ENCODE measurements around the gene PPP4R2. TPM values are rescaled to one million over a fixed set of nuclear protein-coding genes. Genes with fewer than 3 reads are reported as not detected.

PPP4R2 gene
- total and polyA plus RNA-seq, 9 of the 15 experiments (the other 6 are each of a cell fraction or from before 2014, with no cell fraction given), result 11.0 to 49.6 (median 31.6) TPM

DNA sequence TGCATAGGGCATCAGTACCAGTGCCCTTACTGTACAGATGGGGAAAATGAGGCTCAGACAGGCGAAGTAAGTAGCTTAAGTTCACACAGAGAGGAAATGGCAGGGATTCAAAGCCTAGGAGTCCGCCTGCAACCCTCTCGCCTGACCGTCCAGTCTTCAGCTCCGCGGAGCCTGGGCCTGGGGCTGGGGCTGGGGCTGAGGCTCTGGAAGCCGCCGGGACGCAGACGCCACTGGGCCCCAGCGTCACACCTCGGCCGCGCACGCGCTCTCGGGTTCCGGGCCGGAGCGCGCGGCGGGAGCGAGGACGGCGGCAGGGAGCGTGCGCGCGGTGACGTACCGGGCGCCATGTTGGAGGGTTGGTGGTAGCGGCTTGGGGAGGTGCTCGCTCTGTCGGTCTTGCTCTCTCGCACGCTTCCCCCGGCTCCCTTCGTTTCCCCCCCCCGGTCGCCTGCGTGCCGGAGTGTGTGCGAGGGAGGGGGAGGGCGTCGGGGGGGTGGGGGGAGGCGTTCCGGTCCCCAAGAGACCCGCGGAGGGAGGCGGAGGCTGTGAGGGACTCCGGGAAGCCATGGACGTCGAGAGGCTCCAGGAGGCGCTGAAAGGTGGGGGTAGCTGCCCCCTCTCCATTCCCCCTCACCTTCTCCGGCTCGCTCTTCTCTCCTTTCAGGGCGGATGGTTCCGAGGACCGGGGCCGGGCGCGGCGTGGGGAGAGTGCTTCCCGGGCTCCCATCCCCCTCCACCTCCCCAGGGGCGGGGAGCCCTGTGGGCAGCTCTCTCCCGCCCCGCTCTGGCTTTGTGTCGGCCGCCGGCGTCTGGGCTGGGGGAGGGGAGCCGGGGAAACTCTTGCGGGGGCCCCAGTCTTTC is at the start of gene PPP4R2 (continued):
- TF ChIP-seq ZBTB7A (IDR thresholded peaks at IDR 0.05; ENCODE audit: borderline replicate concordance, control insufficient read depth, low read depth, low read length) (peak; percentile 25; the same call in 1 of the 2 replicates), BMI1 (IDR thresholded peaks at IDR 0.05; ENCODE audit: low read length) (no peak), PRPF4 (IDR thresholded peaks at IDR 0.05; ENCODE audit: insufficient read depth, low read depth, low read length, poor library complexity, severe bottlenecking) (peak; percentile 87), NR2C1 (IDR thresholded peaks at IDR 0.05) (no peak), NR2C1 (tag; IDR thresholded peaks at IDR 0.05) (no peak), ILF3 (IDR thresholded peaks at IDR 0.05; ENCODE audit: borderline replicate concordance) (no peak), EP300 (IDR thresholded peaks at IDR 0.05; ENCODE audit: low read length) (no peak), KLF16 (IDR thresholded peaks at IDR 0.05) (no peak), PTRF (tag; IDR thresholded peaks at IDR 0.05) (no peak), HMG20A (CRISPR knock-in tag; conservative IDR thresholded peaks at IDR 0.05) (no peak), GABPB1 (CRISPR knock-in tag; IDR thresholded peaks at IDR 0.05) (no peak), RAD21 (CRISPR knock-in tag; conservative IDR thresholded peaks at IDR 0.05 in 1 of 2, IDR thresholded peaks at IDR 0.05 in 1 of 2) (no peak)
- TF ChIP-seq, protein P1, sequence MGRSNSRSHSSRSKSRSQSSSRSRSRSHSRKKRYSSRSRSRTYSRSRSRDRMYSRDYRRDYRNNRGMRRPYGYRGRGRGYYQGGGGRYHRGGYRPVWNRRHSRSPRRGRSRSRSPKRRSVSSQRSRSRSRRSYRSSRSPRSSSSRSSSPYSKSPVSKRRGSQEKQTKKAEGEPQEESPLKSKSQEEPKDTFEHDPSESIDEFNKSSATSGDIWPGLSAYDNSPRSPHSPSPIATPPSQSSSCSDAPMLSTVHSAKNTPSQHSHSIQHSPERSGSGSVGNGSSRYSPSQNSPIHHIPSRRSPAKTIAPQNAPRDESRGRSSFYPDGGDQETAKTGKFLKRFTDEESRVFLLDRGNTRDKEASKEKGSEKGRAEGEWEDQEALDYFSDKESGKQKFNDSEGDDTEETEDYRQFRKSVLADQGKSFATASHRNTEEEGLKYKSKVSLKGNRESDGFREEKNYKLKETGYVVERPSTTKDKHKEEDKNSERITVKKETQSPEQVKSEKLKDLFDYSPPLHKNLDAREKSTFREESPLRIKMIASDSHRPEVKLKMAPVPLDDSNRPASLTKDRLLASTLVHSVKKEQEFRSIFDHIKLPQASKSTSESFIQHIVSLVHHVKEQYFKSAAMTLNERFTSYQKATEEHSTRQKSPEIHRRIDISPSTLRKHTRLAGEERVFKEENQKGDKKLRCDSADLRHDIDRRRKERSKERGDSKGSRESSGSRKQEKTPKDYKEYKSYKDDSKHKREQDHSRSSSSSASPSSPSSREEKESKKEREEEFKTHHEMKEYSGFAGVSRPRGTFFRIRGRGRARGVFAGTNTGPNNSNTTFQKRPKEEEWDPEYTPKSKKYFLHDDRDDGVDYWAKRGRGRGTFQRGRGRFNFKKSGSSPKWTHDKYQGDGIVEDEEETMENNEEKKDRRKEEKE (IDR thresholded peaks at IDR 0.05; ENCODE audit: borderline replicate concordance in 1 of 2, control insufficient read depth in 1 of 2, low read depth in 2 of 2, low read length in 1 of 2), result no peak
- TF ChIP-seq, protein P2, sequence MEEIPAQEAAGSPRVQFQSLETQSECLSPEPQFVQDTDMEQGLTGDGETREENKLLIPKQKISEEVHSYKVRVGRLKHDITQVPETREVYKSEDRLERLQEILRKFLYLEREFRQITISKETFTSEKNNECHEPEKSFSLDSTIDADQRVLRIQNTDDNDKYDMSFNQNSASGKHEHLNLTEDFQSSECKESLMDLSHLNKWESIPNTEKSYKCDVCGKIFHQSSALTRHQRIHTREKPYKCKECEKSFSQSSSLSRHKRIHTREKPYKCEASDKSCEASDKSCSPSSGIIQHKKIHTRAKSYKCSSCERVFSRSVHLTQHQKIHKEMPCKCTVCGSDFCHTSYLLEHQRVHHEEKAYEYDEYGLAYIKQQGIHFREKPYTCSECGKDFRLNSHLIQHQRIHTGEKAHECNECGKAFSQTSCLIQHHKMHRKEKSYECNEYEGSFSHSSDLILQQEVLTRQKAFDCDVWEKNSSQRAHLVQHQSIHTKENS (CRISPR knock-in tag; IDR thresholded peaks at IDR 0.05), result no peak
- TF ChIP-seq, protein P3, sequence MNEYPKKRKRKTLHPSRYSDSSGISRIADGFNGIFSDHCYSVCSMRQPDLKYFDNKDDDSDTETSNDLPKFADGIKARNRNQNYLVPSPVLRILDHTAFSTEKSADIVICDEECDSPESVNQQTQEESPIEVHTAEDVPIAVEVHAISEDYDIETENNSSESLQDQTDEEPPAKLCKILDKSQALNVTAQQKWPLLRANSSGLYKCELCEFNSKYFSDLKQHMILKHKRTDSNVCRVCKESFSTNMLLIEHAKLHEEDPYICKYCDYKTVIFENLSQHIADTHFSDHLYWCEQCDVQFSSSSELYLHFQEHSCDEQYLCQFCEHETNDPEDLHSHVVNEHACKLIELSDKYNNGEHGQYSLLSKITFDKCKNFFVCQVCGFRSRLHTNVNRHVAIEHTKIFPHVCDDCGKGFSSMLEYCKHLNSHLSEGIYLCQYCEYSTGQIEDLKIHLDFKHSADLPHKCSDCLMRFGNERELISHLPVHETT (CRISPR knock-in tag; conservative IDR thresholded peaks at IDR 0.05 in 1 of 2, IDR thresholded peaks at IDR 0.05 in 1 of 2), result peak in 1 of 2 experiments; percentile 51; a peak in 1 of 4 replicates
- TF ChIP-seq, protein P4, sequence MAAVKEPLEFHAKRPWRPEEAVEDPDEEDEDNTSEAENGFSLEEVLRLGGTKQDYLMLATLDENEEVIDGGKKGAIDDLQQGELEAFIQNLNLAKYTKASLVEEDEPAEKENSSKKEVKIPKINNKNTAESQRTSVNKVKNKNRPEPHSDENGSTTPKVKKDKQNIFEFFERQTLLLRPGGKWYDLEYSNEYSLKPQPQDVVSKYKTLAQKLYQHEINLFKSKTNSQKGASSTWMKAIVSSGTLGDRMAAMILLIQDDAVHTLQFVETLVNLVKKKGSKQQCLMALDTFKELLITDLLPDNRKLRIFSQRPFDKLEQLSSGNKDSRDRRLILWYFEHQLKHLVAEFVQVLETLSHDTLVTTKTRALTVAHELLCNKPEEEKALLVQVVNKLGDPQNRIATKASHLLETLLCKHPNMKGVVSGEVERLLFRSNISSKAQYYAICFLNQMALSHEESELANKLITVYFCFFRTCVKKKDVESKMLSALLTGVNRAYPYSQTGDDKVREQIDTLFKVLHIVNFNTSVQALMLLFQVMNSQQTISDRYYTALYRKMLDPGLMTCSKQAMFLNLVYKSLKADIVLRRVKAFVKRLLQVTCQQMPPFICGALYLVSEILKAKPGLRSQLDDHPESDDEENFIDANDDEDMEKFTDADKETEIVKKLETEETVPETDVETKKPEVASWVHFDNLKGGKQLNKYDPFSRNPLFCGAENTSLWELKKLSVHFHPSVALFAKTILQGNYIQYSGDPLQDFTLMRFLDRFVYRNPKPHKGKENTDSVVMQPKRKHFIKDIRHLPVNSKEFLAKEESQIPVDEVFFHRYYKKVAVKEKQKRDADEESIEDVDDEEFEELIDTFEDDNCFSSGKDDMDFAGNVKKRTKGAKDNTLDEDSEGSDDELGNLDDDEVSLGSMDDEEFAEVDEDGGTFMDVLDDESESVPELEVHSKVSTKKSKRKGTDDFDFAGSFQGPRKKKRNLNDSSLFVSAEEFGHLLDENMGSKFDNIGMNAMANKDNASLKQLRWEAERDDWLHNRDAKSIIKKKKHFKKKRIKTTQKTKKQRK (IDR thresholded peaks at IDR 0.05; ENCODE audit: borderline replicate concordance, low read depth, low read length), result no peak
